ENCODE data around the gene ARGLU1. TPM values are rescaled to one million over a fixed set of nuclear protein-coding genes. Genes with fewer than 3 reads are reported as not detected.

Gene ARGLU1
- polyA plus RNA-seq, 3 donors from 2014 or later, result 27.0 to 56.7 (median 39.8) TPM

GRCh38 chr13:106532111-106532929 lies 35.6 kb downstream of the ARGLU1 start:
- H3K4me3 Mint-ChIP-seq, result peak overlapping the region; percentile 41 to 67 (median 62)
- DNase-seq, result no peak
- no peaks in the 10 kb centered on the region for H3K9me3 Mint-ChIP-seq
- peaks cover 19 to 32% (median 21%) of the 10 kb centered on the region in 3 donors for H3K27me3 Mint-ChIP-seq (ENCODE audit: low read depth in 3 of 3)
- H3K27ac Mint-ChIP-seq, result no peak overlapping the region
- H3K36me3 Mint-ChIP-seq, result no peaks in the 10 kb centered on the region
- H3K4me1 Mint-ChIP-seq, result peaks cover 19 to 25% of the 10 kb centered on the region in 2 donors

- Mint-ChIP-seq H3K4me3 (no peak overlapping the region), H3K9me3 (no peaks in the 10 kb centered on the region), H3K36me3 (no peaks in the 10 kb centered on the region), H3K4me1 (peaks cover 16% of the 10 kb centered on the region in 2 donors), H3K27ac (no peak overlapping the region), H3K27me3 (ENCODE audit: low read depth in 3 of 3) (peaks cover 17 to 24% (median 18%) of the 10 kb centered on the region in 3 donors)
- DNase-seq, result no peak
Observed at GRCh38 chr13:106530980-106531481, 36.9 kb downstream of the ARGLU1 start.

- DNase-seq, result no peak
- no peak overlapping the region for H3K4me3 Mint-ChIP-seq
- no peaks in the 10 kb centered on the region for H3K36me3 Mint-ChIP-seq
- H3K27ac Mint-ChIP-seq, result no peak overlapping the region
- peaks cover 17 to 24% (median 18%) of the 10 kb centered on the region in 3 donors for H3K27me3 Mint-ChIP-seq (ENCODE audit: low read depth in 3 of 3)
- H3K4me1 Mint-ChIP-seq, result peaks cover 16% of the 10 kb centered on the region in 2 donors
- H3K9me3 Mint-ChIP-seq, result no peaks in the 10 kb centered on the region
Observed at GRCh38 chr13:106530171-106530851, 37.6 kb downstream of the ARGLU1 start.

- Mint-ChIP-seq H3K27ac (no peak overlapping the region), H3K9me3 (no peaks in the 10 kb centered on the region), H3K36me3 (no peaks in the 10 kb centered on the region), H3K4me1 (peaks cover 16% of the 10 kb centered on the region in 2 donors), H3K4me3 (no peak overlapping the region), H3K27me3 (ENCODE audit: low read depth in 3 of 3) (peaks cover 15 to 24% (median 18%) of the 10 kb centered on the region in 3 donors)
- DNase-seq, result no peak
Observed at GRCh38 chr13:106529415-106530170, 38.3 kb downstream of the ARGLU1 start.

GRCh38 chr13:106528718-106529414 lies 39.1 kb downstream of the ARGLU1 start:
- H3K4me1 Mint-ChIP-seq, result peaks cover 13 to 14% of the 10 kb centered on the region in 2 donors
- no peaks in the 10 kb centered on the region for H3K9me3 Mint-ChIP-seq
- no peak overlapping the region for H3K4me3 Mint-ChIP-seq
- H3K27ac Mint-ChIP-seq, result no peak overlapping the region
- DNase-seq, result no peak
- peaks cover 16 to 23% (median 17%) of the 10 kb centered on the region in 3 donors for H3K27me3 Mint-ChIP-seq (ENCODE audit: low read depth in 3 of 3)
- no peaks in the 10 kb centered on the region for H3K36me3 Mint-ChIP-seq

- Mint-ChIP-seq H3K27me3 (ENCODE audit: low read depth in 3 of 3) (peaks cover 10 to 16% (median 13%) of the 10 kb centered on the region in 3 donors), H3K4me3 (no peak overlapping the region), H3K36me3 (no peaks in the 10 kb centered on the region), H3K9me3 (no peaks in the 10 kb centered on the region), H3K27ac (no peak overlapping the region), H3K4me1 (peaks cover 4 to 5% of the 10 kb centered on the region in 2 donors)
- DNase-seq, result no peak
Observed at GRCh38 chr13:106527826-106528225, 40.1 kb downstream of the ARGLU1 start.

GRCh38 chr13:106527445-106527801 lies 40.5 kb downstream of the ARGLU1 start:
- peaks cover 0 to under 1% of the 10 kb centered on the region in 2 donors for H3K4me1 Mint-ChIP-seq
- no peaks in the 10 kb centered on the region for H3K36me3 Mint-ChIP-seq
- no peak for DNase-seq
- no peak overlapping the region for H3K4me3 Mint-ChIP-seq
- peaks cover 6 to 12% (median 11%) of the 10 kb centered on the region in 3 donors for H3K27me3 Mint-ChIP-seq (ENCODE audit: low read depth in 3 of 3)
- H3K9me3 Mint-ChIP-seq, result no peaks in the 10 kb centered on the region
- H3K27ac Mint-ChIP-seq, result no peak overlapping the region

GRCh38 chr13:106526738-106527444 lies 41.0 kb downstream of the ARGLU1 start:
- Mint-ChIP-seq H3K9me3 (no peaks in the 10 kb centered on the region), H3K4me3 (no peak overlapping the region), H3K27me3 (ENCODE audit: low read depth in 3 of 3) (peaks cover 5 to 11% (median 9%) of the 10 kb centered on the region in 3 donors), H3K27ac (no peak overlapping the region), H3K4me1 (no peaks in the 10 kb centered on the region), H3K36me3 (no peaks in the 10 kb centered on the region)
- no peak for DNase-seq

- Mint-ChIP-seq H3K4me1 (no peaks in the 10 kb centered on the region), H3K9me3 (no peaks in the 10 kb centered on the region), H3K27ac (no peak overlapping the region), H3K27me3 (ENCODE audit: low read depth in 3 of 3) (peaks cover 4 to 11% (median 8%) of the 10 kb centered on the region in 3 donors), H3K36me3 (no peaks in the 10 kb centered on the region), H3K4me3 (no peak overlapping the region)
- no peak for DNase-seq
Observed at GRCh38 chr13:106525865-106526264, 42.1 kb downstream of the ARGLU1 start.

GRCh38 chr13:106524108-106524507 lies 43.8 kb downstream of the ARGLU1 start:
- DNase-seq, result no peak
- Mint-ChIP-seq H3K27me3 (ENCODE audit: low read depth in 3 of 3) (peaks cover 4 to 12% (median 7%) of the 10 kb centered on the region in 3 donors), H3K36me3 (no peaks in the 10 kb centered on the region), H3K9me3 (no peaks in the 10 kb centered on the region), H3K27ac (no peak overlapping the region), H3K4me3 (no peak overlapping the region), H3K4me1 (no peaks in the 10 kb centered on the region)

GRCh38 chr13:106523576-106523975 lies 44.4 kb downstream of the ARGLU1 start:
- H3K4me3 Mint-ChIP-seq, result no peak overlapping the region
- no peak for DNase-seq
- peaks cover 4 to 12% (median 7%) of the 10 kb centered on the region in 3 donors for H3K27me3 Mint-ChIP-seq (ENCODE audit: low read depth in 3 of 3)
- H3K27ac Mint-ChIP-seq, result no peak overlapping the region
- H3K9me3 Mint-ChIP-seq, result no peaks in the 10 kb centered on the region
- no peaks in the 10 kb centered on the region for H3K36me3 Mint-ChIP-seq
- no peaks in the 10 kb centered on the region for H3K4me1 Mint-ChIP-seq

GRCh38 chr13:106522898-106523525 lies 44.9 kb downstream of the ARGLU1 start:
- no peaks in the 10 kb centered on the region for H3K9me3 Mint-ChIP-seq
- H3K36me3 Mint-ChIP-seq, result no peaks in the 10 kb centered on the region
- no peak overlapping the region for H3K27ac Mint-ChIP-seq
- H3K27me3 Mint-ChIP-seq (ENCODE audit: low read depth in 3 of 3), result peaks cover 2 to 12% (median 7%) of the 10 kb centered on the region in 3 donors
- H3K4me3 Mint-ChIP-seq, result no peak overlapping the region
- no peak for DNase-seq
- H3K4me1 Mint-ChIP-seq, result no peaks in the 10 kb centered on the region

Measured in immature natural killer cell (primary cell).